ENCODE measurements around the gene MISP3. TPM values are rescaled to one million over a fixed set of nuclear protein-coding genes. Genes with fewer than 3 reads are reported as not detected.

Gene MISP3
- total and polyA plus RNA-seq, 9 of the 15 experiments (the other 6 are each of a cell fraction or from before 2014, with no cell fraction given), result 0.25 to 5.6 (median 1.6) TPM

DNA sequence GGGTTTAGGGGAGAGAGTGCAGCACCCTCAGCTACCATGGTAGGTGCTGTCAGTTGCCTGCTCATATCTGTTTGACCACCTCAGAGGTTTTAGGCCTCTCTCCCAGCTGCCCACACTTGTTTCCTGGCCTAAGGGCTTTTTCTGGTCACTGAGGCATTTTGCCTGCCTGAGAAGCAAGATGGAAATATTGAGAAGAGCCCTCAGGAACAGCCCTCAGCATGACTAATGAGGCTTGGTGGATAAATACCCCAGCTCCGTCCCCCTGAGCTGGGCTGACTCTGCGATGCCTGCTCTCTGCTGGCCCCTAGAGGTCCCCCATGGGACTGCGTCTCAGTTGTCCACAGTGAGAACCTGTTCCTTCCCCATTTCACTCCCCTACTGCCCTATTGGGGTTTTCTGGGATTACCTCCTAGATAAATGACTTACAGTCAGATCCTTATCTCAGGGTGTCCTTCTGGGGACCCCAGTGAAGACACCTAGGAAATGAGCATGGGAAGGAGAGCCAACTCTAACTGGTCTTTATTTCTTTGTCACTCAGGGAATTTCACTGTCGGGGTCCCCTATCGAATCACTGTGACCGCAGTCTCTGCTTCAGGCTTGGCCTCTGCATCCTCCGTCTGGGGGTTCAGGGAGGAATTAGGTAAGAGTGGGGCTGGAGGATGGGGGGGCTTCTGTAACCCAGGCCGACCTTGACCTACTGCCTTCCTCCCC lies 24.0 kb upstream of the MISP3 start (continued):
- TF ChIP-seq ZFP30 (CRISPR knock-in tag; IDR thresholded peaks at IDR 0.05; ENCODE audit: borderline replicate concordance), result no peak
- TF ChIP-seq XRCC5 (IDR thresholded peaks at IDR 0.05; ENCODE audit: low read depth, low read length), result 0 out of 2 replicates have a peak, but pooled peaks have one; percentile 36
- no peak for TF ChIP-seq ZNF311 (CRISPR knock-in tag; IDR thresholded peaks at IDR 0.05)
- TF ChIP-seq ZNF140 (CRISPR knock-in tag; IDR thresholded peaks at IDR 0.05), result no peak
- TF ChIP-seq, protein P1, sequence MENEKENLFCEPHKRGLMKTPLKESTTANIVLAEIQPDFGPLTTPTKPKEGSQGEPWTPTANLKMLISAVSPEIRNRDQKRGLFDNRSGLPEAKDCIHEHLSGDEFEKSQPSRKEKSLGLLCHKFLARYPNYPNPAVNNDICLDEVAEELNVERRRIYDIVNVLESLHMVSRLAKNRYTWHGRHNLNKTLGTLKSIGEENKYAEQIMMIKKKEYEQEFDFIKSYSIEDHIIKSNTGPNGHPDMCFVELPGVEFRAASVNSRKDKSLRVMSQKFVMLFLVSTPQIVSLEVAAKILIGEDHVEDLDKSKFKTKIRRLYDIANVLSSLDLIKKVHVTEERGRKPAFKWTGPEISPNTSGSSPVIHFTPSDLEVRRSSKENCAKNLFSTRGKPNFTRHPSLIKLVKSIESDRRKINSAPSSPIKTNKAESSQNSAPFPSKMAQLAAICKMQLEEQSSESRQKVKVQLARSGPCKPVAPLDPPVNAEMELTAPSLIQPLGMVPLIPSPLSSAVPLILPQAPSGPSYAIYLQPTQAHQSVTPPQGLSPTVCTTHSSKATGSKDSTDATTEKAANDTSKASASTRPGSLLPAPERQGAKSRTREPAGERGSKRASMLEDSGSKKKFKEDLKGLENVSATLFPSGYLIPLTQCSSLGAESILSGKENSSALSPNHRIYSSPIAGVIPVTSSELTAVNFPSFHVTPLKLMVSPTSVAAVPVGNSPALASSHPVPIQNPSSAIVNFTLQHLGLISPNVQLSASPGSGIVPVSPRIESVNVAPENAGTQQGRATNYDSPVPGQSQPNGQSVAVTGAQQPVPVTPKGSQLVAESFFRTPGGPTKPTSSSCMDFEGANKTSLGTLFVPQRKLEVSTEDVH (IDR thresholded peaks at IDR 0.05; ENCODE audit: low read depth, partially characterized antibody), result no peak
- TF ChIP-seq SRSF1 (IDR thresholded peaks at IDR 0.05; ENCODE audit: low read depth, low read length), result no peak
- no peak for TF ChIP-seq ZNF780A (CRISPR knock-in tag; IDR thresholded peaks at IDR 0.05)
- no peak for TF ChIP-seq IRF2 (CRISPR knock-in tag; IDR thresholded peaks at IDR 0.05)
- TF ChIP-seq EZH2 (IDR thresholded peaks at IDR 0.05; ENCODE audit: borderline replicate concordance, low read depth, low read length), result no peak
- no peak for TF ChIP-seq ZNF347 (CRISPR knock-in tag; IDR thresholded peaks at IDR 0.05; ENCODE audit: low read depth)
- TF ChIP-seq BRF1 (IDR thresholded peaks at IDR 0.05; ENCODE audit: borderline replicate concordance, extremely low read depth, insufficient read length), result no peak
- TF ChIP-seq FOXM1 (IDR thresholded peaks at IDR 0.05; ENCODE audit: low read depth), result no peak
- no peak for TF ChIP-seq FOXM1 (CRISPR knock-in tag; IDR thresholded peaks at IDR 0.05; ENCODE audit: low read depth)
- peak in 1 of 2 experiments; percentile 71; a peak in 1 of 3 replicates for TF ChIP-seq CBX3 (IDR thresholded peaks at IDR 0.05; ENCODE audit: borderline replicate concordance in 1 of 2, low read length in 2 of 2)
- TF ChIP-seq, protein P2, sequence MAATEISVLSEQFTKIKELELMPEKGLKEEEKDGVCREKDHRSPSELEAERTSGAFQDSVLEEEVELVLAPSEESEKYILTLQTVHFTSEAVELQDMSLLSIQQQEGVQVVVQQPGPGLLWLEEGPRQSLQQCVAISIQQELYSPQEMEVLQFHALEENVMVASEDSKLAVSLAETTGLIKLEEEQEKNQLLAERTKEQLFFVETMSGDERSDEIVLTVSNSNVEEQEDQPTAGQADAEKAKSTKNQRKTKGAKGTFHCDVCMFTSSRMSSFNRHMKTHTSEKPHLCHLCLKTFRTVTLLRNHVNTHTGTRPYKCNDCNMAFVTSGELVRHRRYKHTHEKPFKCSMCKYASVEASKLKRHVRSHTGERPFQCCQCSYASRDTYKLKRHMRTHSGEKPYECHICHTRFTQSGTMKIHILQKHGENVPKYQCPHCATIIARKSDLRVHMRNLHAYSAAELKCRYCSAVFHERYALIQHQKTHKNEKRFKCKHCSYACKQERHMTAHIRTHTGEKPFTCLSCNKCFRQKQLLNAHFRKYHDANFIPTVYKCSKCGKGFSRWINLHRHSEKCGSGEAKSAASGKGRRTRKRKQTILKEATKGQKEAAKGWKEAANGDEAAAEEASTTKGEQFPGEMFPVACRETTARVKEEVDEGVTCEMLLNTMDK (IDR thresholded peaks at IDR 0.05; ENCODE audit: borderline replicate concordance, insufficient read depth, low read depth, low read length, poor library complexity, severe bottlenecking), result peak; percentile 11
- TF ChIP-seq PCBP1 (IDR thresholded peaks at IDR 0.05; ENCODE audit: low read depth, low read length, poor library complexity, severe bottlenecking), result no peak
- 0 out of 2 replicates have a peak, but pooled peaks have one; percentile 37 for TF ChIP-seq HCFC1 (IDR thresholded peaks at IDR 0.05; ENCODE audit: low read depth, low read length)
- no peak for TF ChIP-seq MED1 (CRISPR knock-in tag; IDR thresholded peaks at IDR 0.05; ENCODE audit: borderline replicate concordance)
- peak; percentile 70 for TF ChIP-seq CC2D1A (IDR thresholded peaks at IDR 0.05)
